ENCODE measurements around the gene DUOX1. TPM values are rescaled to one million over a fixed set of nuclear protein-coding genes. Genes with fewer than 3 reads are reported as not detected.

The DUOX1 gene
- total and polyA plus RNA-seq, 2 donors (not counting 1 experiment from before 2014, with no cell fraction given), result 0.27 TPM; not detected in 1

DNA sequence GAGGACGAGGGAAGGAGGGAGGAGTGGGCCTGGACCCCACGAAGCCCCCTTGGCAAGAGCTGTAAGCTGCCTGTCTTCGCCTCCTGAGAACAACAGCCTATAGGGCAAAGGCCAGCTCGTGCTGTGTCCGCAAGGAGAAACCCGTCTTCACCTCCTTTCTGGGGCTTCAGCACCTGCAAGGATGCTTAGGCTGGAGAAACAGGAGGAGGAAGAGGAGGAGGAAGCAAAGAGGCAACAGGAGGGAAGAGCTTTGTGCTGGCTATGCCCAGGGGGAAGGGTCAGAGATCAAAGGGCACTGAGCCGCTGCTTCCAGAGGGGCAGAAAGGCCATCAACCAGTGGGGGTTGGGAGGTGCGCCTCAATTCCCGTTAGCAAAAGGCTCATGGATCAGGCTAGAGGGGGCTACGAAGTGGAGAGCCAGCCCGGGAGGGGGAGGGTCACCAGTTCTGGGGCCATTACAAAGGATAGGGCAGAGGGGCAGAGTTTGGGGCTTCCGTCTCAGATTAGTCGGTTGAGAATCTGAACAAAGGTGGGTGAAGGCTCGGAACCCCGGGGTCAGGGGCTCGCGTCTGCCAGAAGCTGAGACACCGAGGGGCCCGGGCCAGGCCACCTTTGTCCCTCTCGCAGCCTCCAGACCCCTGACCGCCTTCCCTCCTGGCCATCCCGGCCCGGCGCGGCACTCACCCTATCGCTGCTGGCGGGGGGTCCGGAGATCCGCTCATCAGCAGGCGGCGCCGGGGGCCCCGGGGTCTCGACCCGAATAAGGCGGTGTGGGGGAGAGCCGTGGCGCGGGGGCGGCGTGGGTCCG is 57.2 kb downstream of the DUOX1 start:
- WGBS (ENCODE audit: insufficient coverage), result 16% methylated on average over 42 of the region's 42 CpGs
- Histone ChIP-seq H3K4me3 (ENCODE audit: control extremely low read depth in 1 of 5, extremely low read depth in 1 of 5, insufficient read depth in 1 of 5, low read depth in 2 of 5, low read length in 4 of 5) (peak overlapping the region in 4 of 5 experiments; percentile 29 to 65 (median 58)), H3K9ac (ENCODE audit: low read length) (peak overlapping the region; percentile 61), H3K27me3 (replicated peaks in 1 of 4; ENCODE audit: control extremely low read depth in 1 of 4, control insufficient read depth in 3 of 4, insufficient read depth in 4 of 4, low read length in 3 of 4) (no peaks in the 10 kb centered on the region), H3K36me3 (replicated peaks in 1 of 2; ENCODE audit: control extremely low read depth in 1 of 2, control insufficient read depth in 1 of 2, extremely low read depth in 1 of 2, insufficient read depth in 2 of 2, low read length in 1 of 2) (no peaks in the 10 kb centered on the region), H4K20me1 (ENCODE audit: control insufficient read depth, insufficient read depth, low read length, poor library complexity, severe bottlenecking) (no peaks in the 10 kb centered on the region), H3K9me3 (ENCODE audit: control extremely low read depth in 1 of 3, control insufficient read depth in 2 of 3, insufficient read depth in 1 of 3, low read length in 2 of 3) (peaks cover 0 to 3% (median 0%) of the 10 kb centered on the region in 3 donors), H3K79me2 (ENCODE audit: control insufficient read depth, insufficient read depth, low read length) (no peaks in the 10 kb centered on the region), H2AFZ (ENCODE audit: insufficient read depth, low read depth, low read length, poor library complexity, severe bottlenecking) (peak overlapping the region; percentile 77), H3K4me1 (ENCODE audit: control insufficient read depth in 2 of 2, insufficient read depth in 2 of 2, low read length in 2 of 2) (peaks cover 0 to 15% of the 10 kb centered on the region in 2 donors), H3K27ac (ENCODE audit: low read length in 2 of 2) (no peak overlapping the region), H3K4me2 (replicated peaks; ENCODE audit: low read depth, low read length, poor library complexity, severe bottlenecking) (peak overlapping the region; percentile 99)
- Mint-ChIP-seq H3K4me3 (peak overlapping the region; percentile 89), H3K27me3 (peaks cover 7% of the 10 kb centered on the region), H3K4me1 (peaks cover 20% of the 10 kb centered on the region), H3K27ac (peak overlapping the region; percentile 76), H3K9me3 (ENCODE audit: insufficient read depth) (no peaks in the 10 kb centered on the region)
- TF ChIP-seq, protein P1, sequence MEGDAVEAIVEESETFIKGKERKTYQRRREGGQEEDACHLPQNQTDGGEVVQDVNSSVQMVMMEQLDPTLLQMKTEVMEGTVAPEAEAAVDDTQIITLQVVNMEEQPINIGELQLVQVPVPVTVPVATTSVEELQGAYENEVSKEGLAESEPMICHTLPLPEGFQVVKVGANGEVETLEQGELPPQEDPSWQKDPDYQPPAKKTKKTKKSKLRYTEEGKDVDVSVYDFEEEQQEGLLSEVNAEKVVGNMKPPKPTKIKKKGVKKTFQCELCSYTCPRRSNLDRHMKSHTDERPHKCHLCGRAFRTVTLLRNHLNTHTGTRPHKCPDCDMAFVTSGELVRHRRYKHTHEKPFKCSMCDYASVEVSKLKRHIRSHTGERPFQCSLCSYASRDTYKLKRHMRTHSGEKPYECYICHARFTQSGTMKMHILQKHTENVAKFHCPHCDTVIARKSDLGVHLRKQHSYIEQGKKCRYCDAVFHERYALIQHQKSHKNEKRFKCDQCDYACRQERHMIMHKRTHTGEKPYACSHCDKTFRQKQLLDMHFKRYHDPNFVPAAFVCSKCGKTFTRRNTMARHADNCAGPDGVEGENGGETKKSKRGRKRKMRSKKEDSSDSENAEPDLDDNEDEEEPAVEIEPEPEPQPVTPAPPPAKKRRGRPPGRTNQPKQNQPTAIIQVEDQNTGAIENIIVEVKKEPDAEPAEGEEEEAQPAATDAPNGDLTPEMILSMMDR (IDR thresholded peaks at IDR 0.05), result no peak
- TF ChIP-seq EZH2 (IDR thresholded peaks at IDR 0.05; ENCODE audit: borderline replicate concordance, insufficient read depth, low read depth, low read length, poor library complexity, severe bottlenecking), result no peak
- CTCF ChIA-PET, result interaction anchor here (0.9 to 4.7 kb wide), 9 partner anchors 8 to 65 kb away, joined by 3 to 23 read pairs (median 3); no protein-coding TSS in a partner anchor
- intact Hi-C loops (cut with micrococcal nuclease), result loop anchor here (1.0 to 5.0 kb wide), 2 partner anchors 20 to 165 kb away; partner anchors contain the start of gene SORD
- no peak for ATAC-seq (ENCODE audit: low read depth)
- POLR2A ChIA-PET, result interaction anchor here (1.2 to 4.1 kb wide), 3 partner anchors 13 to 23 kb away, joined by 4 to 48 read pairs (median 4); no protein-coding TSS in a partner anchor
- DNase-seq, result peak; percentile 39

DNA sequence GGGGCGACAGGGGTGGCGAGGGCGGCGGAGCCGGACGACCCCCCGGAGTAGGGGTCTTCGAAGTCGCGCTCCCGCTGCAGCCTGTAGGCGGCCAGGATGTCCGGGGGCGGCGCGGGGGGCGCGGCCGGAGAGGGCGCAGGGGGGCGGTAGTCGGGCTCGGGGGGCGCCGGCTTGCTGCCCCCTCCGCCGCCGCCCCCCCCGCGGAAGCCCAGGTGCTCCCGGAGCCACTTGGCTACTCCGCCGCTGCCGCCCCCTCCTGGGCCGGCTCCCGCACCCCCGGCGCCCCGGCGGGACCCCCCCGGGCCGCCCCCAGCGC is 57.7 kb downstream of the DUOX1 start:
- peaks cover 0 to 3% (median 0%) of the 10 kb centered on the region in 3 donors for H3K9me3 ChIP-seq (ENCODE audit: control extremely low read depth in 1 of 3, control insufficient read depth in 2 of 3, insufficient read depth in 1 of 3, low read length in 2 of 3)
- peak overlapping the region; percentile 77 for H2AFZ ChIP-seq (ENCODE audit: insufficient read depth, low read depth, low read length, poor library complexity, severe bottlenecking)
- H3K4me2 ChIP-seq (replicated peaks; ENCODE audit: low read depth, low read length, poor library complexity, severe bottlenecking), result peak overlapping the region; percentile 99
- peak overlapping the region; percentile 91 for H3K4me3 Mint-ChIP-seq
- no peaks in the 10 kb centered on the region for H3K36me3 ChIP-seq (replicated peaks in 1 of 2; ENCODE audit: control extremely low read depth in 1 of 2, control insufficient read depth in 1 of 2, extremely low read depth in 1 of 2, insufficient read depth in 2 of 2, low read length in 1 of 2)
- peak overlapping the region; percentile 61 for H3K9ac ChIP-seq (ENCODE audit: low read length)
- intact Hi-C loops (cut with micrococcal nuclease), result loop anchor here (1.0 to 5.0 kb wide), 2 partner anchors 20 to 165 kb away; partner anchors contain the start of gene SORD
- no peak overlapping the region for H3K27ac ChIP-seq (ENCODE audit: low read length in 2 of 2)
- peaks cover 7% of the 10 kb centered on the region for H3K27me3 Mint-ChIP-seq
- H3K27ac Mint-ChIP-seq, result no peak overlapping the region
- peaks cover 20% of the 10 kb centered on the region for H3K4me1 Mint-ChIP-seq
- ChIA-PET CTCF (interaction anchor here (1.0 to 4.7 kb wide), 6 partner anchors 9 to 61 kb away, joined by 3 to 23 read pairs (median 4); no protein-coding TSS in a partner anchor), POLR2A (interaction anchor here (0.7 to 4.1 kb wide), 4 partner anchors 12 to 215 kb away, joined by 4 to 48 read pairs (median 4); a partner anchor contains a TSS)
- 0% methylated on average over 32 of the region's 43 CpGs for WGBS (ENCODE audit: insufficient coverage)
- TF ChIP-seq EZH2 (IDR thresholded peaks at IDR 0.05; ENCODE audit: borderline replicate concordance, insufficient read depth, low read depth, low read length, poor library complexity, severe bottlenecking), result no peak
- TF ChIP-seq, protein P1 (IDR thresholded peaks at IDR 0.05), result peak; percentile 8
- H4K20me1 ChIP-seq (ENCODE audit: control insufficient read depth, insufficient read depth, low read length, poor library complexity, severe bottlenecking), result no peaks in the 10 kb centered on the region
- H3K4me3 ChIP-seq (ENCODE audit: control extremely low read depth in 1 of 5, extremely low read depth in 1 of 5, insufficient read depth in 1 of 5, low read depth in 2 of 5, low read length in 4 of 5), result peak overlapping the region in 4 of 5 experiments; percentile 29 to 65 (median 58)
- ATAC-seq (ENCODE audit: low read depth), result no peak
- H3K27me3 ChIP-seq (replicated peaks in 1 of 4; ENCODE audit: control extremely low read depth in 1 of 4, control insufficient read depth in 3 of 4, insufficient read depth in 4 of 4, low read length in 3 of 4), result no peaks in the 10 kb centered on the region
- H3K4me1 ChIP-seq (ENCODE audit: control insufficient read depth in 2 of 2, insufficient read depth in 2 of 2, low read length in 2 of 2), result peaks cover 0 to 15% of the 10 kb centered on the region in 2 donors
- H3K79me2 ChIP-seq (ENCODE audit: control insufficient read depth, insufficient read depth, low read length), result no peaks in the 10 kb centered on the region
- H3K9me3 Mint-ChIP-seq (ENCODE audit: insufficient read depth), result no peaks in the 10 kb centered on the region
- no peak for DNase-seq
